ENCODE measurements around the gene TPSG1. TPM values are rescaled to one million over a fixed set of nuclear protein-coding genes. Genes with fewer than 3 reads are reported as not detected.

Gene TPSG1
- total RNA-seq, 1 experiment from 2014 or later: not detected

- Histone ChIP-seq H3K79me2 (ENCODE audit: insufficient read depth, low read length) (no peaks in the 10 kb centered on the region), H3K36me3 (ENCODE audit: control insufficient read depth in 1 of 2, insufficient read depth in 2 of 2, low read length in 2 of 2) (no peaks in the 10 kb centered on the region), H3K4me2 (ENCODE audit: low read length) (no peak overlapping the region), H3K9me3 (ENCODE audit: control insufficient read depth in 1 of 2, insufficient read depth in 1 of 2, low read depth in 1 of 2, low read length in 2 of 2) (no peaks in the 10 kb centered on the region; a peak in 1 of 4 replicates), H3K27ac (ENCODE audit: low read depth, low read length) (no peak overlapping the region), H3K4me3 (replicated peaks in 1 of 2; ENCODE audit: low read depth in 1 of 2, low read length in 2 of 2) (no peak overlapping the region), H3K9me2 (ENCODE audit: insufficient read depth) (no peaks in the 10 kb centered on the region), H2AFZ (ENCODE audit: low read depth, low read length, poor library complexity, severe bottlenecking) (no peak overlapping the region), H3K4me1 (ENCODE audit: control insufficient read depth in 1 of 2, insufficient read depth in 2 of 2, low read length in 2 of 2) (peaks cover 4 to 13% of the 10 kb centered on the region in 2 experiments; a peak in 3 of 4 replicates), H3K27me3 (ENCODE audit: insufficient read depth, low read length) (peaks cover 4% of the 10 kb centered on the region; the same call in 1 of the 2 replicates), H4K20me1 (ENCODE audit: insufficient read depth) (no peaks in the 10 kb centered on the region), H3K9ac (ENCODE audit: low read length) (no peak overlapping the region)
- BruUV-seq (replicated peaks): no TSS peak
- ATAC-seq (no peak), DNase-seq (ENCODE audit: low read depth, low spot score) (no peak)
- POLR2A ChIA-PET: no interaction called here
- TF ChIP-seq SRF (IDR thresholded peaks at IDR 0.05; ENCODE audit: low read depth) (no peak), POLR2AphosphoS5 (IDR thresholded peaks at IDR 0.05; ENCODE audit: low read depth, low read length) (no peak), ZBTB33 (IDR thresholded peaks at IDR 0.05; ENCODE audit: extremely low read depth, insufficient replicate concordance, low read length) (no peak), CBX3 (IDR thresholded peaks at IDR 0.05; ENCODE audit: low read depth) (no peak), ZNF274 (IDR thresholded peaks at IDR 0.05; ENCODE audit: low read depth, low read length) (no peak)
- RAD21 ChIA-PET (ENCODE audit: low non-redundant PET in 1 of 2, low total read pairs in 2 of 2, uncharacterized antibody in 2 of 2, unreplicated experiment in 2 of 2): no interaction called here
- CTCF ChIA-PET: no interaction called here
- intact Hi-C loops (cut with micrococcal nuclease): no loop called here
Measured at GRCh38 chr16:1262210-1262845, 37.3 kb upstream of the TPSG1 start.
